SK-N-SH treated with all-trans-retinoic acid at 6 μM for 48 hours (cell line): ENCODE data around the gene UTS2R.
A peak's percentile ranks its signal among the peaks of the same experiment; 100 is the strongest.

Source experiments
- ATAC-seq: fragments of 200-7000 bp; cut with Tn5 transposase; 3 replicates; pipeline ENCODE4 v1.9.1; 2020; ENCODE audit warnings: mild to moderate bottlenecking, moderate library complexity
- ARNTL ChIP-seq: fragments of 450-650 bp; formaldehyde crosslinking; IDR thresholded peaks from 2 replicates; pipeline ENCODE4 v1.5.0; 2020; ENCODE audit warnings: low read depth, mild to moderate bottlenecking, moderate library complexity, borderline replicate concordance
- CSDC2 ChIP-seq: fragments of 250-450 bp; sonication (Bioruptor Pico); IDR thresholded peaks from 2 replicates; pipeline ENCODE4 v1.5.0; 2020; ENCODE audit warnings: mild to moderate bottlenecking, moderate library complexity
- ESRRG ChIP-seq: fragments of 250-450 bp; sonication (Bioruptor Pico); IDR thresholded peaks from 2 replicates; pipeline ENCODE4 v1.6.1; 2021; ENCODE audit warnings: mild to moderate bottlenecking
- GLIS3 ChIP-seq: fragments of 250-450 bp; sonication (Bioruptor Pico); IDR thresholded peaks from 2 replicates; pipeline ENCODE4 v1.5.0; 2020; ENCODE audit warnings: mild to moderate bottlenecking, moderate library complexity
- ISL1 ChIP-seq: fragments of 250-450 bp; sonication (Bioruptor Pico); IDR thresholded peaks from 2 replicates; pipeline ENCODE4 v2.1.2; 2022; ENCODE audit warnings: mild to moderate bottlenecking, moderate library complexity
- OSR1 ChIP-seq: fragments of 250-450 bp; sonication (Bioruptor Pico); IDR thresholded peaks from 2 replicates; pipeline ENCODE4 v1.8.0; 2022; ENCODE audit warnings: moderate library complexity, mild to moderate bottlenecking, inconsistent platforms
- PATZ1 ChIP-seq: fragments of 250-450 bp; sonication (Bioruptor Pico); IDR thresholded peaks from 2 replicates; pipeline ENCODE4 v1.8.0; 2020; ENCODE audit warnings: mild to moderate bottlenecking, moderate library complexity, borderline replicate concordance
- PPARA ChIP-seq: fragments of 250-450 bp; sonication (Bioruptor Pico); IDR thresholded peaks from 2 replicates; pipeline ENCODE4 v1.5.0; 2020; ENCODE audit warnings: mild to moderate bottlenecking, borderline replicate concordance
- RARB ChIP-seq: fragments of 250-450 bp; sonication (Bioruptor Pico); IDR thresholded peaks from 2 replicates; pipeline ENCODE4 v1.8.0; 2021; ENCODE audit warnings: mild to moderate bottlenecking, moderate library complexity
- SNAI2 ChIP-seq: fragments of 250-450 bp; sonication (Bioruptor Pico); IDR thresholded peaks from 2 replicates; pipeline ENCODE4 v1.5.0; 2020; ENCODE audit warnings: mild to moderate bottlenecking, moderate library complexity
- TCF4 ChIP-seq: fragments of 250-450 bp; sonication (Bioruptor Pico); IDR thresholded peaks from 2 replicates; pipeline ENCODE4 v1.8.0; 2021; ENCODE audit warnings: mild to moderate bottlenecking, moderate library complexity, borderline replicate concordance
- TOX ChIP-seq: fragments of 250-450 bp; sonication (Bioruptor Pico); IDR thresholded peaks from 2 replicates; pipeline ENCODE4 v1.8.0; 2021; ENCODE audit warnings: mild to moderate bottlenecking, moderate library complexity, borderline replicate concordance
- ZC3H10 ChIP-seq: fragments of 250-450 bp; sonication (Bioruptor Pico); IDR thresholded peaks from 2 replicates; pipeline ENCODE4 v1.5.1; 2021; ENCODE audit warnings: mild to moderate bottlenecking, moderate library complexity
- ZFP3 ChIP-seq: fragments of 250-450 bp; sonication (Bioruptor Pico); IDR thresholded peaks from 2 replicates; pipeline ENCODE4 v1.5.0; 2020; ENCODE audit warnings: mild to moderate bottlenecking, moderate library complexity
- ZNF565 ChIP-seq: fragments of 450-650 bp; formaldehyde crosslinking; conservative IDR thresholded peaks from 2 replicates; pipeline ENCODE4 v1.5.0; 2020; ENCODE audit warnings: low read depth, mild to moderate bottlenecking, moderate library complexity
- ZNF70 ChIP-seq: fragments of 450-650 bp; formaldehyde crosslinking; IDR thresholded peaks from 2 replicates; pipeline ENCODE4 v1.5.0; 2020; ENCODE audit warnings: mild to moderate bottlenecking, moderate library complexity
- ZNF8 ChIP-seq: fragments of 450-650 bp; formaldehyde crosslinking; IDR thresholded peaks from 2 replicates; pipeline ENCODE4 v1.5.0; 2020; ENCODE audit warnings: mild to moderate bottlenecking, moderate library complexity
- TF ChIP-seq, protein P1 (sequence below): fragments of 250-450 bp; sonication (Bioruptor Pico); IDR thresholded peaks from 2 replicates; pipeline ENCODE4 v1.8.0; 2021; ENCODE audit warnings: low read depth, mild to moderate bottlenecking, moderate library complexity, borderline replicate concordance
- TF ChIP-seq, protein P2 (sequence below): fragments of 250-450 bp; sonication (Bioruptor Pico); IDR thresholded peaks from 2 replicates; pipeline ENCODE4 v1.5.0; 2020; ENCODE audit warnings: mild to moderate bottlenecking, moderate library complexity

The UTS2R gene

DNA sequence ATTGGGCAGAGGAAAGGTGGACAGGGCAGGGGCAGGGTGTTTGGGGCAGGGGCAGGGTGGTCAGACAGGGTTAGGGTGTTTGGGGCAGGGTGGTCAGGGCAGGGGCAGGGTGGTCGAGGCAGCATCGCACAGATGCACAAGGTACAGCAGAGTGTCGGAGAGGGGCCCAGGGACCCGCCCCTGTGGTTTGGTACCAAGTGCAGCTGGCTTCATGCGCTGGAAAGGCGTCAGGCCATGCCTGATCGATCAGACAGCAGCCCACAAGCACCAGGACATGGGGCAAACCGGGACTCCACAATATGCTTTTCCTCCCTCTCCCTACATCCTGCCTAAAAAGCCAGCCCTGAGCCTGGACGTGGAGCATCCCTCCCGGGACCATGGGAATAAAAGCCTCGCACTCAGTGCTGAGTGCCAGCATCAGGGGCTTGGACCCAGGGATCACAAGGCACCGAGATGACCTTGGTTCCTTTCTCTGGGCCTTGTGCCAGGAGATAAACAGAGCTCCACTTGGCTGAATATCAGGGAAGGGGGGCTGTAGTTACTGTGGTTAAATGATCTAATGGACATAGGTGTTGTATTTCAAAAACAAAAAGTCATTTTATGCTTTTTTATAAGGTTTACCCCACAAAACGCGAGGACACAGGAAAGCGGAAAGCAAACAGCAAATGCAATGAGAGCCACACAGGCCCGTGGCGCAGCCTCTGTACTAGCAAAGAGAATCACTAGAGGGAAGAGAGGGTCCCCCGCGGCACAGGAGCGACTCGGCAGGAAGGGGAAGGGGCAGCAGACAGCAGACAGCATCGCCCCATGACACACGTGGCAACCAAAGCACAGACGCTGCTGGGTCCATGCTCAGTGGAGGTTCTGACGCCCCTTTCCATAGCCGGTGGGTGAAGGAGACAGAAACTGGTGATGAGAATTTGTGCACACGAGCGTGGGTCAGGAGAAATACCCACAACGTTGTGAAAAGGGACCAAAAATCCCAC lies 41.3 kb downstream of the UTS2R start:
- no peak for TF ChIP-seq ISL1 (CRISPR knock-in tag)
- no peak for TF ChIP-seq TCF4 (CRISPR knock-in tag)
- TF ChIP-seq, protein P1, sequence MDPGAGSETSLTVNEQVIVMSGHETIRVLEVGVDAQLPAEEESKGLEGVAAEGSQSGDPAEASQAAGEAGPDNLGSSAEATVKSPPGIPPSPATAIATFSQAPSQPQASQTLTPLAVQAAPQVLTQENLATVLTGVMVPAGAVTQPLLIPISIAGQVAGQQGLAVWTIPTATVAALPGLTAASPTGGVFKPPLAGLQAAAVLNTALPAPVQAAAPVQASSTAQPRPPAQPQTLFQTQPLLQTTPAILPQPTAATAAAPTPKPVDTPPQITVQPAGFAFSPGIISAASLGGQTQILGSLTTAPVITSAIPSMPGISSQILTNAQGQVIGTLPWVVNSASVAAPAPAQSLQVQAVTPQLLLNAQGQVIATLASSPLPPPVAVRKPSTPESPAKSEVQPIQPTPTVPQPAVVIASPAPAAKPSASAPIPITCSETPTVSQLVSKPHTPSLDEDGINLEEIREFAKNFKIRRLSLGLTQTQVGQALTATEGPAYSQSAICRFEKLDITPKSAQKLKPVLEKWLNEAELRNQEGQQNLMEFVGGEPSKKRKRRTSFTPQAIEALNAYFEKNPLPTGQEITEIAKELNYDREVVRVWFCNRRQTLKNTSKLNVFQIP, result no peak
- TF ChIP-seq PPARA (CRISPR knock-in tag), result no peak
- TF ChIP-seq, all 23 proteins: peak for 0
- no peak for ATAC-seq

GRCh38 chr17:82414548-82415281 lies 43.1 kb downstream of the UTS2R start:
- peak; percentile 86; the same call in 1 of the 2 replicates for TF ChIP-seq CSDC2 (CRISPR knock-in tag)
- TF ChIP-seq ZNF8, result no peak
- TF ChIP-seq ZFP3, result peak; percentile 77; the same call in 1 of the 2 replicates
- TF ChIP-seq ZNF565, result no peak
- peak; percentile 82; the same call in 1 of the 2 replicates for TF ChIP-seq SNAI2 (CRISPR knock-in tag)
- TF ChIP-seq, all 23 proteins: peak for 3
- ATAC-seq, result peak; percentile 67

GRCh38 chr17:82415336-82415735 lies 43.8 kb downstream of the UTS2R start:
- TF ChIP-seq ZFP3 (no peak), GLIS3 (CRISPR knock-in tag) (no peak), ZNF8 (no peak), ARNTL (CRISPR knock-in tag) (no peak), PATZ1 (CRISPR knock-in tag) (no peak), SNAI2 (CRISPR knock-in tag) (no peak), ZNF565 (no peak), ESRRG (no peak), TOX (CRISPR knock-in tag) (no peak), PPARA (CRISPR knock-in tag) (no peak), ZC3H10 (CRISPR knock-in tag) (no peak), OSR1 (CRISPR knock-in tag) (no peak), ISL1 (CRISPR knock-in tag) (no peak), ZNF70 (CRISPR knock-in tag) (no peak), RARB (CRISPR knock-in tag) (no peak), CSDC2 (CRISPR knock-in tag) (no peak)
- TF ChIP-seq, protein P1, result no peak
- TF ChIP-seq, protein P2, sequence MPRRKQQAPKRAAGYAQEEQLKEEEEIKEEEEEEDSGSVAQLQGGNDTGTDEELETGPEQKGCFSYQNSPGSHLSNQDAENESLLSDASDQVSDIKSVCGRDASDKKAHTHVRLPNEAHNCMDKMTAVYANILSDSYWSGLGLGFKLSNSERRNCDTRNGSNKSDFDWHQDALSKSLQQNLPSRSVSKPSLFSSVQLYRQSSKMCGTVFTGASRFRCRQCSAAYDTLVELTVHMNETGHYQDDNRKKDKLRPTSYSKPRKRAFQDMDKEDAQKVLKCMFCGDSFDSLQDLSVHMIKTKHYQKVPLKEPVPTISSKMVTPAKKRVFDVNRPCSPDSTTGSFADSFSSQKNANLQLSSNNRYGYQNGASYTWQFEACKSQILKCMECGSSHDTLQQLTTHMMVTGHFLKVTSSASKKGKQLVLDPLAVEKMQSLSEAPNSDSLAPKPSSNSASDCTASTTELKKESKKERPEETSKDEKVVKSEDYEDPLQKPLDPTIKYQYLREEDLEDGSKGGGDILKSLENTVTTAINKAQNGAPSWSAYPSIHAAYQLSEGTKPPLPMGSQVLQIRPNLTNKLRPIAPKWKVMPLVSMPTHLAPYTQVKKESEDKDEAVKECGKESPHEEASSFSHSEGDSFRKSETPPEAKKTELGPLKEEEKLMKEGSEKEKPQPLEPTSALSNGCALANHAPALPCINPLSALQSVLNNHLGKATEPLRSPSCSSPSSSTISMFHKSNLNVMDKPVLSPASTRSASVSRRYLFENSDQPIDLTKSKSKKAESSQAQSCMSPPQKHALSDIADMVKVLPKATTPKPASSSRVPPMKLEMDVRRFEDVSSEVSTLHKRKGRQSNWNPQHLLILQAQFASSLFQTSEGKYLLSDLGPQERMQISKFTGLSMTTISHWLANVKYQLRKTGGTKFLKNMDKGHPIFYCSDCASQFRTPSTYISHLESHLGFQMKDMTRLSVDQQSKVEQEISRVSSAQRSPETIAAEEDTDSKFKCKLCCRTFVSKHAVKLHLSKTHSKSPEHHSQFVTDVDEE (CRISPR knock-in tag), result no peak
- ATAC-seq, result no peak
